HG03066 (cell line): ENCODE measurements around the gene HIBADH.
A peak's percentile ranks its signal among the peaks of the same experiment; 100 is the strongest.
"Not testable (repeated sequence)": the region's sequence is repeated elsewhere in the genome, so short reads cannot be mapped to it uniquely, and the experiment has no call there.

Source experiments
- ATAC-seq: cut with Tn5 transposase; IDR thresholded peaks from one replicate; pipeline ENCODE4 v1.9.1; 2021; ENCODE audit warnings: low read depth; ENCODE audit not compliant: unreplicated experiment

The HIBADH gene

DNA sequence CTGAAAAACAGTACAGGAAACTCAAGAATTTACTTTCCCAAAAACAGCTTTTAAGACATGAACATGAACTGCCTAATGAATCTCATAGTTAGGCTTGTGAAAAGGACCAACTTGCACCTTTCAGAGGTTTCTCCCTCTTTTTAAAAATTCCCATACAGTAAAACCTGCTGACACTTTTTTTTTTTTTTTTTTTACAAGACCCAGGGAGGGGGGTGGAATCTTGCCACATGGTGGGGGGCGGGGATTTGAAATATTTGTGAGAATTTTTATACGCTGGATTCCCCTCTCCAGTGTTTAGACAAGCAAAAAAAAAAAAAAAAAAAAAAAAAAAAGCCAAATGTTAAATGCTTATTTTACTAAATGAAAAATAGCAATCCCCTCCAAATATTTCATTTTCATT, 57.4 kb downstream of the HIBADH start:
- ATAC-seq = no peak

DNA sequence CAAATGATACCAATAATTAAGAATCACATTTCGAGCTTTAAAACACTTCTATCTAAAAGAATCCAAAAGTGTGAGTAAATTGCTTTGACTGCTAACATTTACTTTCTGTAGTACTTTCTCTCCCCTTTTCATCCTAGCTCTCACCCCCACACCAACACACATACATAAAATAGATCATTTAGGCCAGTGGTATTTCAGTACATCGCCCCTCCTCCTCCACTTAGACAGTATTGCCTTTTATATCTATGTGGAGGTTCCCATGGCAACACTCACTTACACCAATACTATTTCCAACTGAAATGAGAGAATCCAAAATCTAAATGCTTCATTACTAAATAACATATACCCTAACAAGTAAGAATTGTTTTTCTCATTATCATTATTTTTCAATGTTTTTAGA, 58.9 kb downstream of the HIBADH start:
- no peak for ATAC-seq

DNA sequence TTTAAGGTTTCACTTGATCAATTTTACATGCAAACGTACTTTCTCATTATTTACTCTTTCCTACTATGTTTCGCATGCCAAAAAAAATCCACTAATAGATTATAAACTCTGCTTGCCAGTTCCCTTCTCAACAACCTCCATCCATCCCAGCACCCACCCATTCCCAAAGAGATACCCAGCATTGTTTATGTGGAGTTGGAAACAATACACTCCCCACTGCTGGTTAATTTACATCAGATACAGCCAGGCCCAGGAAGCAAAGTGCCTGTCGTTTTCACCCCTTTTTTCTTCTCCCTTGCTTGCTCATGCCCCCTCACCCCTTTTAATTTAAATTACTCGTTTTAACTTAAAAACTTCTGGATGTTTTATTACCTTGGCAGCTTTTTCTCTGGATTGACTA, 59.9 kb downstream of the HIBADH start:
- no peak for ATAC-seq

DNA sequence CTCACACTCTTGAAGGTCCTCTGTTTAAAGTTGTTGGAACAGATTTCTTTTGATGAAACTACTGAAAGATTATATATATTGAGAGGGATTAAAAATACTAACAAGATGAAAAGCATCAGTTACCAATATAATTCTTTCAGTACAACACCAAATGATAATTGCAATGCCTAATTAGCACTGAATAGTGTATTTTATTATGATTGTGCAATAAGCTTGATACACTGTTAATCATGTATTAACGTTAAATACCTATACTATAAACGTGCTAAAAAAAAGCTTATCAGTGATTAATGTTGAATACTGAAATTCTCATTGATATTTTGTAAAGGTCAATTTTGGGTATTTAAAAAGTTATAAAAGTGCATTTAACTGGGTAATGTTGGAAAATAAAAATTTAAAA, 61.5 kb downstream of the HIBADH start:
- no peak for ATAC-seq

DNA sequence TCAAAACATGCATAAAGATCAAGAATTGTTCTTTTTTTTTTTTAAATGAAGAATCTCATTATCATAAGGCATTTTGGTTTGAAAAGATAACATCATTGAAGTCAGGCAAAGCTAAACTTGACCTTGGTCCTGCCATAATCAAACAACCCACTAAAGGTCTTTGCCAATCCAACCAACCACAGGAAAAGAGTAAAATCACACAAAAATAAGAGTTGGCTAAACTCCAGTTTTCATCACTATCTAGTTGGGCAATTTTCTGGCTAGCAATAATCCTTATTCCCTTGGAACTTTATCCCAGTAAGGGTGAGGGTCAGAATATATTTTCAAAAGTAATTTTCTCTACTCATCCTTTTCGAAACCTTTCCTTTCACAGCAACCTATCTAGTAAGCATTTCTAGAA, 62.4 kb downstream of the HIBADH start:
- ATAC-seq = no peak

DNA sequence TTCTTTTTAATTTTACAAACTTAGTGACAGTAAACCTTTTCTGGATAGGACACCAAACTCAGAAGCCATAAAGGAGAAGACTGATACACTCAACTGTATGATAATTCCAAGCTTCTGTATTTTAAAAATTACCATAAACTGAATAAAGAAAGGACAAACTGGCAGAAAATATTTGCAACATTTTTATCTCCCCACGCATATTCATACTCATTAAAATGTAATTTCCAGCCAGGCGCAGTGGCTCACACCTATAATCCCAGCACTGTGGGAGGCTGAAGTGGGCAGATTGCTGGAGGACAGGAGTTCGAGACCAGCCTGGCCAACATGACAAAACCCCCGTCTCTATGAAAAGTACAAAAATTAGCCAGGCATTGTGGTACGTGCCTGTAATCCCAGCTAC, 67.7 kb downstream of the HIBADH start:
- no peak for ATAC-seq

DNA sequence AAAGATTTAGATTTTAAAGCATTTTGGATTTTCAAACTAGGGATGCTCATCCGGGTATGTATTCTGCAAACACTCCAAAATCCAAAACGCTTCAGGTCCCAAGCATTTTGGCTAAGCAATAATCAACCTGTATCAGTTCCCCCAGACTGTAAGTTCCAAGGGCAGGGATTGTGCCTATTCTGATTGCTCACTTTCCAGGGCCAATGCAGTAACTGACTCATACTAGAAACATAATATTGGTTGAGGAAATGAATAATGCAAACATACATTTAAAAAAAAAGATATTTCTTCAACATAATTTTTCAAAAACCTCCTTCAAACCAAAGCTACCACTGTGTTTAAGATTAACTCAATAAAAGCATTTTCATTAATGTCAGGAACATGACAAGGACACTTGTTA, 69.5 kb downstream of the HIBADH start:
- no peak for ATAC-seq

DNA sequence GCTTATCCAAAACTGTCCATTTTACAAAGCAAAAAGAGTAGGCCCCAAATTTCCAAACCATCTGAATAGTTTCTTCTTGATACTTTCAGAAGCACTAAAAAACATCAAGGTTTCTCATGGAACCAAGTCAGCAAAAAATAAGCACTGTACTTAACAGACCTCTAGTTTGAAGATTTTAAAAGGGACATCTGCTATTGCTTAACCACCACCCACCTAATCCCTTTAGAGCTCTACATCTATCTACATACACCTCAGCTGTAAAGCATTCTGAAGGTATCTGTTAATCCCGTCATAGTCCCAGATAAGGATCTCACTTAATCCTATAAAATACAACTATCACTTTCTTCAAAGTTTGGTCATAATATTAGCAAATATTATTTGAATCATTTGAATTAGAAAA, 72.3 kb downstream of the HIBADH start:
- ATAC-seq = no peak

DNA sequence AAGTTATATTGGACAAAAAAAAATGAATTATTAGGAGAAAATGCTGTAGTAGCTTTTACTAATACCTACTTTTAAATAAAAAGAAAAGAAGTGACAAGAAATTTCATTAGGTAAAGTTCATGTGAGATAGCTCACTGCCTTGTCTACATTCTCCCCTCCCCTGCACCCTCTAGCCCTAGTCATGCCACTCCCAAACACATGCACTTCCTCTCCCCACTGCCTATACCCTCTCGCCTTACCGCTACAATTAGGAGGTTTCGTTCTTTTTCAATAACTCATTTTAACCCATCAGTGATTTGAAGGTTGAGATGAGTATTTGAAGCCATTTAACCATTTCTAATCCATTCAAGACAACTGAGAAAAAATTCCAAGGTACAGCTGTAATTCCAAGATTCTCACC, 75.3 kb downstream of the HIBADH start:
- ATAC-seq = no peak

DNA sequence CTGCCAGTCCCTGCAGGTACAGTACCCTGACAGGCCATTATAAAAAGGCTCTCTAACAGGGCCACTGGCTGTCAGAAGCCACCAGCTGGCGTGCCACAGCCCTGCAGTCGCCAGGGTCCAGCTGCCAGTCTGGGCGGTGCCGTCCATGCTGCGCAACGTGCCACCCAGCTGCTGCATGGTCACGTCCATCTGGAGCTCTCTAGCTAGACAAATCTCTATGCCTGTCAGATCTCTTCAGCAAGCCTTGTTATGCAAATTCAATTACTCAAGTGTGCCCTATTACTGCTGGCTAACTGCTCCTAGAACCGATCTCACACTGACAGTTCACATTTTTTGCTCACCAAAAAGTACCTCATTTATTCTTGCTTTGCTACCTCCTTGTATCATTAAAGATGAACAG, 75.9 kb downstream of the HIBADH start:
- ATAC-seq = peak; percentile 94

DNA sequence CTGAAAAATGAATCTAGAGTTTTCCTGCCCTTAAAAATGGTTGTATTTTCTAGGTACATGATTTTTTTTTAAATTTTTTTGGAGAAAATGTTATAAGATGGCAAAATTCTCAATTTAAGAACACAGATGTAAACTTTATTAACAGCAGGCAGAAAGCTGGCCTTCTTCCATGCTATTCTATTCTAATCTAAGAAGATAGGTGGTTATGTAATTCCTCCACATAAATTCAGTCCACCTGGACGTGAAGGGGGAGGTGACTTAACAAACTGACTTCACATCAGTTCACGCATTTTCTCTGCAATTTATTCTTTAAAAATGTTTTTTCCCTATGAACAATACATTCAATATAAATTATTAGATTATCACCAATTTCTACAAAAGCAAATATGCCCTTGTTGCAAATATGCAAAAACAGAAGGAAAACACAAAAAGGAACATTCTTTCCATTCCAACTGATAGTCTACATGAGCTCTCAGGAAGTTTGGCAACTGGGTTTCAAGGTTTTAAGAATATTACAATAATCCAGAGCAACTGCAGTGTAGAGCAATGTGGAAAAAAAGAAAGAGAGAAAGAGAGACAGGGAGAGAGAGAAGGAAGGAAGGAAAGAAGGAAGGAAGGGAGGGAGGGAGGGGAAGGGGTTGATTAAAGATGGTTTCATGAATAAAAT, 76.8 kb downstream of the HIBADH start:
- ATAC-seq = no peak

DNA sequence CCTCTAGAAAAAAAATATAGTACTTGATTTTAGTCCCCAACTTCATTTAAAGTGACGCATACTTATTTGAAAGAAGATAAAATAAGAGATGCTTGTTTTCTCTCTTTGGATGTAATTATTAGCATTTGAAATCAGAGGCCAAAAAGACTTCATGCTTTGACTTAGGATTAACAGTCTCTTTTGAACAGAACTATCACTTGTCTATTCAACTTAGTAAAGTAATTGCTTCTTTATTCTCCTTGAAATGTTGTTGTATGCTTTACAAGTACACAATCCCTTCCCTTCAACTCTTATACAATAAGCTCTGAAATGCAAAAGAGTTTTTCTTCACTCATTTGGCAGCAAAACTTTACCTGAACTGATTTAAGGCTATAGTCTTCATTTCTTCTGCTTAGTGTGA, 80.8 kb downstream of the HIBADH start:
- ATAC-seq = no peak

DNA sequence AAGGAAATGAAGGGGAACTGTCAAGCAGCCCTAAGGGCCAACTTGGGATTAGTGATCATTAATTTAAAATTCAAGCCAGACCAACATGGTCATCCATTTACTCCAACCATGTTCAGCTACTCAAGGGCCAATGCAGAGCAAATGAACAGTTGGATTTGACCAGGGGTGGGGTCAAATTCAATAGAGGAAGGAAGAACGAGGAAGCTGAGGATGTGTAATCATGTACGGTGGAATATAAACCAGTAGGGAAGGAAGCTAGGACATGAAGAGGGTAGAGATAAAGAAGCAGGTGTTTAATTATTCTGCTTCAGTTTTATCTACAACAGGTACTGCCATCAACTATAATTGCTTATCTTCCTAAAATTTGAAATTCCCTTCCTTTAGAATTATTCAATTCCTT, 81.6 kb downstream of the HIBADH start:
- ATAC-seq = no peak

DNA sequence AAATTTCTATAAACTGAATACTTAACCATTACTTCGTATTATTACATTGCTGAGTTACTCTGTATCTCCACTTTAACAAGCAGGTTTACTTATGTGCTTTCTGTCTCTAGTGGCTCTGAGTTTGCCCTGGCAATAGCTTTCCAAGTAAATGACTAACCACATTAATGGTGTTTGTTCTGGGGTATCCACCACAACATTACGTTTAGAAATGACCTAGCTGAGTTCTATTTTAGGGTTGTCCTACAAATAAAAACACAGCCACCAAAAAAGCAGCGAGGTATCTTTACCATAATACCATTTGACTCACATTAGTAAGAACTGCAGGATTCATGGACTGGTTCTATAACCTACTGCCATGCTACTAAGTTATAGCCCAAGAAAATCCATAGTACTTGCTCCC, 83.1 kb downstream of the HIBADH start:
- ATAC-seq = no peak

DNA sequence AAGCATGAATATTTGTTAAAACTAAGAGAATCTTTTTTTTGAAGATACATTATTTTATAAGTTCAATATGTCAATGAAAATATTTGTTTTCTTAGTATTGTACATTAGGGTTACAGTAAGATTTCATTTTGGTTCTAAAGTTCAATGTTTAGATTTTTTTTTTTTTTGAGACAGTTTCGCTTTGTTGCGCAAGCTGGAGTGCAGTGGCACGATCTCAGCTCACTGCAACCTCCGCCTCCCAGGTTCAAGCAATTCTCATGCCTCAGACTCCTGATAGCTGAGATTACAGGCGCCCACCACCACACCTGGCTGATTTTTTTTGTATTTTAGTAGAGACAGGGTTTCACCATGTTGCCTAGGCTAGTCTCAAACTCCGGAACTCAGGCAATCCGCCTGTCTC, 84.5 kb downstream of the HIBADH start:
- ATAC-seq = not testable (repeated sequence)

DNA sequence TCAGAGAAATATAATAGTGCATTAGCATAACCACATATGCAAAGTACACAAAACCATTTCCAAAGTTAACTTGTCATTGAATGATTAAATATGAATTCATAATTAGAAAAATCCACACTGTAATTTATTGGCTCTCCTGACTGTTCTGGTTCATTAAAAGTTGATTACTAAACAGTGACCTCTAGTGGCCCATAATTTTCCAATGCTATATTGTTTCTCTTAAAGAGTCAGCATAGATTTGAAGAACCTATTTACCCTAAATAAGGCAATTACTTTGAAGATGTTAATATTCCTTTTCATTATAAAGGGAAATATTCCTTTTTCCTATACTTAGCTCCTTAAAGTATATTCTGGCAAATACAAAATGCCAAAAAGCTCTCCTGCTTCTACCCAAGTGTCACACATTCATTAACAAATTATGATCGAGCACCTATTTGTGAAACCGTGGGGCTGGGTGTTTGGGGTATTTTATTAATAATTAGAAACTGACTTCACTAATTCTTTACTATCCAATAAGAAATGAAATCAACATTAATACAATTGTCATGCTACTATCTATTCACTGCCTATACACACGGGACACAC, 86.2 kb downstream of the HIBADH start:
- ATAC-seq = no peak

DNA sequence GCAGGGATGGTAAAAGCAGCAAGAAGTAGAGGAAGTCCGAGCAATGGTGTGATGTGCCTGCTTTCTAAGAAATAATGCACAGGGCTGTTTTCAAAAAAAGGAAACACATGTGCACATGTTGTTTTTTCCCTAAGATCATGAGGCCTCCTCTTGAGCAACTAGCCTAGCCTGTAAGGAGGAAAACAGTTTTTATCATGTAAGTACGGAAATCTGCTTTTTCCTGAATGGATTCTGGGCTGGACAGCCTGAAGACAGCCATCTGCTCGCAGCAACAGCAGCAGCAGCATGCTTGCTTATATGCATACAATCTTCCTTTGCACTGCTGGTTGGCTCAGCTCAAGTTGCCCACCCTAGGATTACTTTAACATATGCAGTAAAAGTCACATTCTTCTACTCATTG, 87.1 kb downstream of the HIBADH start:
- ATAC-seq = no peak

DNA sequence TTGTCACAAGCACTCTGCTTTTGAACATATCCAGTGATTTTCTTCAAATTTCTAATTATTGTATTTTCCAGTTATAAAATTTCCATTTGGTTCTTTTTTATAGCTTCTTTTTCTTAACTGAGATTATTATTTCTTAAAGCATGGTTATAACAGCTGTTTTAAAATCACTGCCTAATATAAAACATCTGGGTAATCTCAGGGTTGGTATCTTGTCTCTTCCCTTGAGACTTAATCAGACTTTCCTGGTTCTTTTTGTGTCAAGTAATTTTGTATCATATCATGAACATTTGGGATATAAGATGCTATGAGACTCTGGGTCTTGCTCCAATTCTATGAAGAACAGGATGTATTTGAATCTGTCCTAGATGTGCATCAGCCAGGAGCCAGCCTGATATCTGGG, 93.6 kb downstream of the HIBADH start:
- ATAC-seq = no peak

DNA sequence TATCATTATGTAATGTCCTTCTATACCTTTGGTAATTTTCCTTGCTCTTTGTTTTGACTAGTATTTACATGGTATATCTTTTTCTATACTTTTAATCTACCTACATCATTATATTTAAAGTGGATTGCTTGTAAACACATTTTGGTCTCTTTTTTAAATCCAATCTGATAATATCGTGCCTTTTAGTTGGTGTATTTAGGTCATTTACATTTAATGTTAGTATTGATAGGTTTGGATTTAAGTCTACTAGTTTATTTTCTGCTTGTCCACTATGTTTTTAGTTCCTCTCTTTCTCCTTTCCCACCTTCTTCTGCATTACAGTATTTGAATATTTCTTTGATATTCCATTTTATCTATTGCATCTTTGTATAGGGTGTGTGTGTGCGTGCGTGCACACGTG, 95.4 kb downstream of the HIBADH start:
- no peak for ATAC-seq

DNA sequence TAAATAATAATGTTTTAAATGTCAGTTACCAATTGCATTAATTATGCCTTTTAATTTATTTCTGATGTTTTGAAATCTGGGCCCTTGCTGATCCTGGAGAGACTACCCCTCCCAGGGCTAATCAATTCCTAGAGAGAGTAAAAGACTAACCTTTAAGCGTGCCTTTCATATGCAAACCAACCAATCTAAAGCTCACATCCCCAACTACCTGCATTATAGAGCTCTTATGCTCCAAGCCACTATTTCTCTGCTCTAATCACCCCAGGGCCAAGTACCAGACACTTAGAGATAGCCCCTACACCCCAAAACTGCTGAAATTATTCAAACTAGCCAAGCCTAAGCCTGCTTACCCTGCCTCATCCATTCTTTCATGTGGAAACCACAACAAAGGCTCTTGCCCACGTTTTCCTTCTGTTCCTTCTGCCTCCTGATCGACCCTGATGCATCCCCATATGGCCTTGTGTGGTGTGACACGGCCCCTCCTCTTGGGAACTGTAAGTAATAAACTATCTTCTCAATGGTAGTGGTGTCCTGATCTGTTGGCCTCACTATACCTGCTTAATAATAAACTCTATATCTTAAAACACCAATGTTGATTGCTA, 97.7 kb downstream of the HIBADH start:
- ATAC-seq = no peak

DNA sequence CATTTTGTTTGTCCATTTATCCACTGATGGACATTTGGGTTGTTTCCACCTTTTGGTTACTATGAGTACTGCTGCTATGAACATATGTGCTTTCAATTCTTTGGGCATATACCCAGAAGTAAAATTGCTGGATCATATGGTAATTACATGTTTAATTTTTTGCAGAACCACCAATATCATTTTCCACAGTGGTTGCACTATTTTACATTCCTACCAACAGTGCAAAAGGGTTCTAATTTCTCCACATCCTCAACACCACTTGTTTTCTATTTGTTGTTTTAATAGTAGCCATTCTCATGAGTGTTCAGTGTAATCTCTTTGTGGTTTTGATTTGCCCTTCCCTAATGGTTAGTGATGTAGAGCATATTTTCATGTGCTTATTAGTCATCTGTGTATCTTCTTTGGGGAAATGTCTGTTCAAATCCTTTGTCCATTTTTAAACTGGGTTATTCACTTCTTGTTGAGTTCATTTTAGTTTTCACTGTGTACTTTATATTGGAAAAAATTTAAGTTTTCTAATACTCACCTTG, 101.9 kb downstream of the HIBADH start:
- ATAC-seq = no peak

DNA sequence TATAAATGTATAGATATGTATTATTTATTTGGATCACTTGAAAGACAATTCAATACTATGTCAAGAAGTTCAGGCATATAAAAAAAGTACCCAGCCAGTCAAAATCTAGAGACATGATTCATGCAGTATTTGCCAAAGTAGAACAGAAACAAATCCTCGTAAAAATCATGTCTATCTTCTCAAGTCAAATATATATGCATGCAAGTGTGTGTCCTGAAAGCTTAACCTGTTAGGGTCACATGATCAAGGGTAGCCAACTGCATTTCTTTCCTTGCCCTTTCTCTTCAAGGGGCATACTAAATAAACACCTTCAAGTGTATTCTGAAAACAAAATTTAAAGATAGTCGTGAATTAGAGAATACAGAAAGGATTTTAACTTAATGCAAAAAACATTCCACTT, 107.0 kb downstream of the HIBADH start:
- no peak for ATAC-seq
